Inflammatory macrophage treated with lipopolysaccharide for 1 hour (primary cell): Measurements from ENCODE around the gene TGM1.
A peak's percentile ranks its signal among the peaks of the same experiment; 100 is the strongest.
"Not testable (repeated sequence)": the region's sequence is repeated elsewhere in the genome, so short reads cannot be mapped to it uniquely, and the experiment has no call there.

Source experiments
- DNase-seq, 2 donors: peaks; one replicate each; pipeline ENCODE4 v3.0.0-alpha.2; 2020 to 2022

TGM1 gene

DNA sequence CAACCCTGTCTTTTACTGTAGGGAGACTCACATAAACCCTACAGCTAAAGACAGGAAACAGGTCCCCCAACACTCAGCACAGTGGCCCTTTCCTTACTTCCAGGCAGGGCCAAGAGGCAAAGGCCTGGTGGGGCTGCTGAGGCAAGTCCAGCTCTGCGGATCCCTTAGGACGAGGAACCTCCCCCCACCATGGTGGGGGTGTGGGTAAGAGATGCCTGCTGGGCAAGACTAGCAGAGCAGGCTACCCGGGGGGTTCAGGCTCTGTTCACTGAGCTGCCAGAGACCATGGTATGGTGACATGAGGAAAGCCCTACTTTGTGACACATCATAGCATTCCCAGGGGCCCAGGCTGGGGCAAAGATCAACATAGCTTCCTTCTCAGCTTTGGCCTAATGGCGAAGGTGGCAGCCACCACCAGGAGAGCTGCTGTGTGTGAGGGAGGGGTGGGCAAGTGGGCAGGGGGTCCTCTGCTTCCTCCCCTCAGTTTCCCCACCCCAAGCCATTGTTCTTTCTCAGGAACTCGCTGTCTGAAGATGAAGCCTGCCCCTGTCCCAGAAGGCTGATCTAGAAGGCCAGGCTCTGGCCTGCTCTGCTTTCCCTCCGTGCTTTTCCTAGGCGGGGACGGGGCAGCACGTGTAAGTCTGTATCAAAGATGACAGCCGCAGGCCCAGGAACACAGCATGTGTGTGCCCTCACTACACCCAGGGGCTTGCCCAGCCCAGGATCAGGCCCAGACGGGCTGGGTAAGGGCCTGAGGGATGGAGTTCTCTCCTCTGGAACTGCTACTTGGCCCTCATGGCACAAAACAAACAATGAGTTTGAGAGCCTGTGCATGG is 10.5 kb downstream of the TGM1 start:
- DNase-seq: no peak

DNA sequence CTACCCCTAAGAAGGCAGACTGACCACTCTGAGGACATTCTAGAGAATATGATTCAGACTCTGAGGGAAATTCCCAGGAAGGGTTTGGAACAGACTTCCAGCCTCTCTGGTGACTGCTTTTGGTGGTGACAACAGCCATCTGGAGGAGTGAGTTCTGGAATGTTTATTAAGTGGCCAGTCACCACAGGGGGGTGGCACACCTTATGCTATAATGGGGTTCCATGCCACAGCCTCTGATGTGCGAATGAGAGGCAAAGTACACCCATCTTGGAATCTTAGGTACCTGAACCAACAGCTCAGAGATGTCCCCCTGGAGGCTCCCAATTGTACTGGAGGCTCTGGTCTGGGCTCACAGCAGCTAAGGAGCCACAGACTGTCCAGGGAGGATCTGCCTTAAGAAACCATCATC is 11.1 kb downstream of the TGM1 start:
- DNase-seq: no peak

- no peak for DNase-seq
These were observed 12.6 kb downstream of the TGM1 start for GRCh38 chr14:24250354-24250753.

DNA sequence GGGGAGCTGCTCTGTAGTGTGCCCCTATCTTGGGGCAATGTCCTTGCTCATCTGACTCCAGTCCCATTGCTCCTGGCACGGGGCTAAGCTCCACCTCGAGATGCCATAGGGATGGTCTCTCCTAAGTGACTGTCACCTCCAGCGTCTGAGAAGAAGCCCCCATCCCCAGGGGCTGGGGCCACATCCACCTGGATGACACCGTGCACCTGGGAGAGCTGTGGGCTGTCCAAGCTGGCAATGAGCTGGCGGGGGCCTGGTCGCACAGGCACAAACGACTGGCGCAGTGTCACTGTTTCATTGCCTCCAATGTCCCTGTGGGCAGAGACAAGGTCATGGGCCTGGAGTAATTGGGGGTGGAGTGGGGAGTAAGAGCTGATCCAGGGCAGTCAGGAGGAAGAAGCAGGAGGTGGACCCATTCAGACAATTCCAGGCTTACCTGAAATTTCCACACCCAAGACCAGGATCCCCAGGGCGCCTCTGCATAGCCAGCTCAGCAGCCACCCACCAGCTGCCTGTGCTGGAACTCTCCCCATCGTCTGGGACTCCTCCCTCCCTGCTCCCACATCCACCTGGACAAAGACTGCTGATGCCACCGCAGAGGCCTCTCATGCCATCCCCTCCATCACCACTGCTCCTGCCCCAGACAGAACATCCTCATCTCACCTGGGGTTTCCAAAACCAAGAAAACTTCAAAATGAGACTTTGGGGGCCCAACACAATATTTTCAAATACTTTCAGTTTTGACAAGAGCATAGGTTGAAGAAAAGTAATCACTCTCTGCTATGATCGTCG is 13.6 kb downstream of the TGM1 start:
- DNase-seq: no peak

DNA sequence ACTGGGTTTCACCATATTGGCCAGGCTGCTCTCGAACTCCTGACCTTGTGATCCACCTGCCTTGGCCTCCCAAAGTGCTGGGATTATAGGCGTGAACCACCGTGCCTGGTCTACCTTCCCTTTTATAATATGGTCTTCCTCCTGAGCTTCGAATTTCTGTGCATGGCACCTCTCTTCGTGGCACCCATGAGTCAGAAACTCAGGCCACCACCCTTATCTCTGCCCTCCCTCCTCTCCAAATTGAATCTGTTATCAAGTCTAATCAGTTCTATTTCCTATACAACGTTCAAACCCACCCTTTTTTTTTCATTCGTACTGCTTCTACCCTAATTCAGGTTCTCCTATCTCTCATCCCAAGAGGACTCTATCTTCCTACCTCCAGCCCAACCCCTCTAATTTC is 15.6 kb downstream of the TGM1 start:
- DNase-seq: no peak

DNA sequence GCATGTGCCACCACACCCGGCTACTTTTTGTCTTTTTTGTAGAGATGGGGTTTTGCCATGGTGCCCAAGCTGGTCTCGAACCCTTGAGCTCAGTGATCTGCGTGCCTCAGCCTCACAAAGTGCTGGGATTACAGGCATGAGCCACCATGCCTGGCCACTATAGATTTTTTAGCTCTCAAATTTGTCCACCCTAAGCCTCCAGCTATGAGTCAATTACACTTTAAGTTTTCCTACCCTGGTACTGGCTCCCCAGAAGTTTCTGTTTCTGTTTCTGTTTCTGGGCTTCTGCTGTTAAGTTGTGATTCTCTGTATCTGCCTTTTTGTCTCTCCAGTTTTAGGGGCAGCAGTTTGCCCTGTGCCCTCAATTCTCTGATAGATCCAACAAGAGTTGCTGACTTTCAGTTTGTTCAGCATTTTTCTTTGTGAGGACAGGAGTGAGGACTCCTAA is 16.2 kb downstream of the TGM1 start:
- peak; percentile 20 to 47 for DNase-seq

GRCh38 chr14:24245350-24245749 is 17.6 kb downstream of the TGM1 start:
- not testable (repeated sequence) for DNase-seq

DNA sequence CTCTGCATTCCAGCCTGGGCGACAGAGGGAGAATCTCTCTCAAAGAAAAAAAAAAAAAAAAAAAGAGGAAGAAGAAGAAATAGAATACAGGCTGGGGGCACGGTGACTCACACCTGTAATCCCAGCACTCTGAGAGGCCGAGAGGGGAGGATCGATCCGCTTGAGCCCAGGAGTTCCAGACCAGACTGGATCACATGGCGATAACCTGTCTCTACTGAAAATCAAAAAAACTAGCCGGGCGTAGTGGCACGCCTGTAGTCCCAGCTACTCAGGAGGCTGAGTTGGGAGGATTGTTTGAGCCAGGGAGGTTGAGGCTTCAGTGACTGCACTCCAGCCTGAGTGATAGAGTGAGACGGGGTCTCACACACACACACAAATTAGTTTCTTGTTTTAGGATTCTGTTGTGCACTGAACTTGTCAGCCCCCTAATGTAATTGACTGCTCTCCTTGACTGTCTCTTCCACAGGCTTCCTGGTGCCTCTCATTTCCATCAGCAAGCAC is 19.6 kb downstream of the TGM1 start:
- DNase-seq: peak; percentile 40 to 50

GRCh38 chr14:24241829-24242443 is 21.0 kb downstream of the TGM1 start:
- peak; percentile 87 to 88 for DNase-seq

- no peak for DNase-seq
These were observed 22.7 kb downstream of the TGM1 start for GRCh38 chr14:24240110-24240918.

- no peak for DNase-seq
These were observed 24.4 kb downstream of the TGM1 start for GRCh38 chr14:24238527-24239037.

GRCh38 chr14:24238123-24238522 is 24.9 kb downstream of the TGM1 start:
- DNase-seq: no peak

DNA sequence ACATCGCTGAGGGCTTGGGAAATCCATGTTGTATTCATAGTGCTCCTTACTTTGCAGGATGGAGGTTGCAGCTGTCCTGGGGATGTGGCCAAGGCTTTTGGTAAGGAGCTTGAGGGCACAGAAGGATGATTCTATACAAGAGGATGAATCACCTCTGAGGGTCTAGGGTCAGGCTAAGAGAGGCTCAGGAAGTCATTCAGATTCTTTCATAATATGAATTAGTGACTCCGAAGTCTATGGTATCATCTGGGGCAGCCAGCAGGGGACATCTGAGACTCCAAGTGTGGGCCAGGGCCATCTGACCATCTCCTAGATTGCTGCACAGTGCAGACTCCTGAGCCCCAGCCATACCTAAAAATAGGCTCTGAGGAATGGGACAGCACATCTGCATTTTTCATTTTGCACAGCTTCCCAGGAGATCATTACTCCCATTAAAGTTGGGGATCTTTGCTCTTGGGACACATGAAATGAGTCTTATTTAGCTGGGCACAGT is 25.5 kb downstream of the TGM1 start:
- DNase-seq: no peak

DNA sequence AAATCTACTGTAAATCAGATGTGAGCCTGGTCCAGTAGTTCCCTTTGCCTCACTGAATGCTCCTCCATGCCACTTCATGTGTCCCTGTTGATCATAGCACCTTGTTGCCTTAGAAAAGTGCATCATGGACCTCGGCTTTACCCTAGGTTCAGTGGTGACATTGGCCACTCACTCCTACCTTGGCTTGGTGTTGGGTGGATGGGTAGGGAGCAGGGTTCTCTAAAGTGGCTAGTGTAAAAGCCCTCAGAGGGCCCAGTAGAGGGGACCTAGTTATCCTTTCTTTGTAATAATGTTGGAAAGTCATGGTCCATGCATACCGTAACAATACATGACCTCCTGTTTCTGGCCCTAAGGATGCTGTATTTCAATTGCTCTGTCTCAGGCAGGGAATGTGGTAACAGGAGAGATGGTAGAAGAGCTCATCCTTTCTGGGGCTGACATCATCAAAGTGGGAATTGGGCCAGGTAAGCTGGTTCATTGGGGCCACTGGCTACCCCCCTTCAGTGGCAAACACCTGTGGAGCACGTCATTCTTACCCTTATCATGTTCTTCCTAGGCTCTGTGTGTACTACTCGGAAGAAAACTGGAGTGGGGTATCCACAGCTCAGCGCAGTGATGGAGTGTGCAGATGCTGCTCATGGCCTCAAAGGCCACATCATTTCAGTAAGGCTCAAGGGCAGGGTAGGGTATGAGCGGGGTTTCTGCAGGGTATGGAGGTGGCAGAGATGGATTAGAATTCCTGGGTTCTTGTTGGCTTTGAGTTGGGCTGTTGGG is 26.1 kb downstream of the TGM1 start:
- no peak for DNase-seq

DNA sequence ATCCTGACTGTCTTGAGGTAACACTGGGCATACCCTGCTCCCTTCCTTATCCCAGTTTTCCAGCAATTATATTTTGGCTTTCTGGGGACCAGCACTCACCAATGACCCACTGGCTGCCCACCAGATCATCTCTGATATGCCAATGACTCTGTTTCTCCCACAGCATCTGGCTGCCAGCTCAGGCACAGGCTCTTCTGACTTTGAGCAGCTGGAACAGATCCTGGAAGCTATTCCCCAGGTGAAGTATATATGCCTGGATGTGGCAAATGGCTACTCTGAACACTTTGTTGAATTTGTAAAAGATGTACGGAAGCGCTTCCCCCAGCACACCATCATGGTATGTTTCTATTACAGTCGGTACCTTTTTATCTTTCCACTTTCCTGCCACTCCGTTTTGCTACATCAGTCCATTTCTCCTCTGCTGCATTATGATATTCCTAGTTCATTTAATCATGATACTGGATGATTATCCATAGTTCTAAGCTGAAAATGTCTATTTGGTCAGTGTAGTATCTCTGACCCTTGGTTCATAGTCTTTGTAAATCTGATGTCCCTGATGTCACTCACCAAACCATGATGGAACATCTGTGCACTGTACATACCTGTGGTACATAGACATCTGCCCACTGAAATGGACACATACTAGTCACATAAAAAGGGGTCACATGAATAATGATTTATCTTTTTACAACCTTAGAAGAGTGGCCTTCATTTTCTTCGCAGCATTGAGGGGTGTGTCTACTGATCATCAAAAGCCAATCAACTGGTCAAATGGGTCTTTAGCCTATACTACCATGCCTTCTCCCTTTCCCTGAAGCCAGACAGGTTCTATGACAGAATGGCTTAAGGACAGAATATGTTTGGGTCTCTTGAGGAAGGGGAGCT is 26.9 kb downstream of the TGM1 start:
- DNase-seq: no peak

GRCh38 chr14:24234095-24235005 is 28.6 kb downstream of the TGM1 start:
- DNase-seq: no peak

DNA sequence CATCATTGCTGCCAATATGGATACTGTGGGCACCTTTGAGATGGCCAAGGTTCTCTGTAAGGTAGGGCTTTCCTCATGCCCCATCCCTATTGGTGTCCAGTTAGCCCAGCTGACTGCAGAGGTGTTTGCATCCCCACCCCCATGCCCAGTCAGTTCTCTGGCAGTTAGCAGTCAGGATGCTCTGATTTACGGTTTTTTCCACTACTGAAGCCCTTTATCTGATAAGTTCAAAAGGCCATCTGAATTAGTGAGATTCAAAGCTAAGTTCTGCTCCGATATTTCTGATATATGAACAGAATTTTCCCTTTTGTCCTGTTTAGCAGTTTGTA is 29.5 kb downstream of the TGM1 start:
- DNase-seq: no peak

DNA sequence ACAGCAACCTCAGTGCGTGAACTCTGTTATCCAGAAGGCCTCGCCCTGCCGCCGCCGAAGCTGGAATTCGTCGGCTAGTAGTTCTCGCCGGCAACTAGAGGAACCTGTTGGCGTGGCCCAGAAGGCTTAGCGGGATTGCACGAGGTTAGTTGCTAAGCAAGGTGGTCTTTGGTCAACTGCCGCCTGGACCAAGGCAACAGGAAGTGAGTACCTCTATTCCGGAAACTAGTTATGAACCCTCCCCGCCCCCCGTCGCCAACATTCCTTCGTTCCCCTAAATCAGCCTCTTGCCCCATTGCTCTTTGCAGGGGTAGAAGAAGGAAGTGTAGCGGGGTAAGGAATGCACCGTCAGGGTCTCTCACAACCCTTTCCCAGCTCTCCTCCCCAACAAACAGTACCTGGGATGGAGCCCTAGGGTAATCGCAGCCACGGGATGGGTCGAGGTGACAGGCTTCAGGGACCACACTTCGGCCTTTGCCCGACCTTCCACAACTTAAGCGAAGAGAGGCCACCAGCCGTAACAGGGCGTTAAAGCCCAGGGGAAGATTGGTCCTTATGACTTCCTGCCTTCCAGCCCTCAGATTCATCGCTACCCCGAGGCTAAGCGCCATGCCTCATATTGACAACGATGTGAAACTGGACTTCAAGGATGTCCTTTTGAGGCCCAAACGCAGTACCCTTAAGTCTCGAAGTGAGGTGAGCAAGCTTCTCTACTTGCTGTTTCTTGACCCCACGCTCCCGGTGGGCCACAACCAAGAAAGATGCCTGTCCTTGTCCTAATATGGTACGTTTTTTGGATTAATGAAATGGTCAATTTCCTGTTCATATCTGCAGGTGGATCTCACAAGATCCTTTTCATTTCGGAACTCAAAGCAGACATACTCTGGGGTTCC is 30.1 kb downstream of the TGM1 start, which contains the start of gene GMPR2:
Gene GMPR2, plus strand, starts transcription at position 285 of the 893 bp plus-strand sequence. Its CDS starts 325 bp downstream, at position 610.
- DNase-seq: no peak
